Lower leg skin (tissue), 3 donors: ENCODE data around the gene SPAG7.

Experiments used
- CTCF ChIP-seq, 3 donors: fragments of 450-650 bp; IDR thresholded peaks; one replicate each; pipeline ENCODE4 v1.5.1; 2016; ENCODE audit warnings: antibody characterized with exemption in 3 of 3, mild to moderate bottlenecking in 3 of 3, moderate library complexity in 2 of 3
- POLR2A ChIP-seq, 2 donors: fragments of 450-650 bp; IDR thresholded peaks; one replicate each; pipeline ENCODE4 v1.6.1; 2016 to 2017; ENCODE audit warnings: antibody characterized with exemption in 2 of 2, mild to moderate bottlenecking in 1 of 2, moderate library complexity in 1 of 2

GRCh38 chr17:4953451-4953961, 14.1 kb downstream of the SPAG7 start:
- TF ChIP-seq POLR2A (IDR thresholded peaks at IDR 0.05), result no peak
- TF ChIP-seq CTCF (IDR thresholded peaks at IDR 0.05), result no peak
